Ovary (tissue), 3 donors: ENCODE measurements around the gene LCMT2.

Experiments
- CTCF ChIP-seq, 3 donors: fragments of 450-650 bp in 2 of 3; fragments of 200-600 bp in 1 of 3; IDR thresholded peaks; one replicate each; pipeline versions ENCODE4 v1.5.1 to v1.8.0; 2016 to 2022; ENCODE audit warnings: antibody characterized with exemption in 3 of 3, mild to moderate bottlenecking in 1 of 3
- EP300 ChIP-seq: sonication (generic); formaldehyde crosslinking; IDR thresholded peaks from one replicate; pipeline ENCODE4 v1.6.1; 2017; ENCODE audit warnings: antibody characterized with exemption
- donor health status: DM: no; HTN: no; CAD: no.

- no peak for TF ChIP-seq CTCF (IDR thresholded peaks at IDR 0.05)
- no peak for TF ChIP-seq EP300
Observed at GRCh38 chr15:43346305-43346704, 15.9 kb upstream of the LCMT2 start.
